OCI-LY7 (cell line): ENCODE results near the gene GTSF1L. TPM values are rescaled to one million over a fixed set of nuclear protein-coding genes. Genes with fewer than 3 reads are reported as not detected.

Experiments used
- BruUV-seq: library from RNA; stranded (reverse); fragments of 400-500 nt; replicated peaks from 2 replicates; lab custom pipeline; 2021; lab: Mats Ljungman, UMichigan
- CTCF ChIA-PET: fragments of 300-600 bp; sonication (Branson Sonifier 250); formaldehyde crosslinking; loops from one replicate; lab custom pipeline; 2022; ENCODE audit warnings: antibody characterized with exemption; ENCODE audit not compliant: unreplicated experiment; lab: Charles Lee
- POLR2A ChIA-PET: fragments of 300-600 bp; sonication (Branson Sonifier 250); formaldehyde crosslinking; loops from one replicate; lab custom pipeline; 2022; ENCODE audit warnings: antibody characterized with exemption; lab: Charles Lee
- DNase-seq: peaks from one replicate; pipeline ENCODE4 v3.0.0-alpha.2; 2015; ENCODE audit warnings: low spot score
- H2AFZ ChIP-seq: fragments of 200-600 bp; sonication (generic), shearing (Covaris generic); 2 replicates; pipeline ENCODE4 v1.6.1; 2014; ENCODE audit warnings: mild to moderate bottlenecking, antibody characterized with exemption, low read length, moderate library complexity
- H3K27ac ChIP-seq: fragments of 200-600 bp; sonication (generic); 2 replicates; pipeline ENCODE4 v1.5.1; 2014; ENCODE audit warnings: mixed run types, low read depth, mild to moderate bottlenecking, moderate library complexity, low read length, inconsistent platforms; ENCODE audit not compliant: poor library complexity, severe bottlenecking
- H3K36me3 ChIP-seq: fragments of 200-600 bp; sonication (generic); 2 replicates; pipeline ENCODE4 v1.6.1; 2014; ENCODE audit warnings: mild to moderate bottlenecking, antibody characterized with exemption, low read length, moderate library complexity, mixed read lengths; ENCODE audit not compliant: insufficient read depth
- H3K4me1 ChIP-seq: fragments of 200-600 bp; sonication (generic); 2 replicates; pipeline ENCODE4 v1.5.1; 2014; ENCODE audit warnings: mild to moderate bottlenecking, low read length; ENCODE audit not compliant: insufficient read depth, poor library complexity, severe bottlenecking
- H3K4me2 ChIP-seq: fragments of 200-600 bp; sonication (generic); 2 replicates; pipeline ENCODE4 v1.6.1; 2014; ENCODE audit warnings: mild to moderate bottlenecking, low read length
- H3K4me3 ChIP-seq: fragments of 200-600 bp; sonication (generic); 2 replicates; pipeline ENCODE4 v1.5.1; 2014; ENCODE audit warnings: mild to moderate bottlenecking, low read depth, low read length; ENCODE audit not compliant: poor library complexity, severe bottlenecking
- H3K79me2 ChIP-seq: fragments of 200-600 bp; sonication (generic); 2 replicates; pipeline ENCODE4 v1.6.1; 2016; ENCODE audit warnings: low read depth, mild to moderate bottlenecking, low read length, moderate library complexity, mixed read lengths; ENCODE audit not compliant: insufficient read depth
- H3K9me2 ChIP-seq: fragments of 200-600 bp; sonication (generic); 2 replicates; pipeline ENCODE4 v1.6.1; 2016; ENCODE audit warnings: mild to moderate bottlenecking, low read length, mixed read lengths; ENCODE audit not compliant: insufficient read depth
- H3K9me3 ChIP-seq: fragments of 200-600 bp; sonication (generic); 2 replicates; pipeline ENCODE4 v1.6.1; 2014; ENCODE audit warnings: mild to moderate bottlenecking, mixed run types, low read length, mixed read lengths
- H4K20me1 ChIP-seq: fragments of 200-600 bp; sonication (generic); 2 replicates; pipeline ENCODE4 v1.6.1; 2014; ENCODE audit warnings: mild to moderate bottlenecking, antibody characterized with exemption, low read length, moderate library complexity, mixed read lengths; ENCODE audit not compliant: insufficient read depth
- CTCF ChIP-seq: fragments of 200-600 bp; sonication (generic); conservative IDR thresholded peaks from 2 replicates; pipeline ENCODE4 v1.5.1; 2014; ENCODE audit warnings: mild to moderate bottlenecking, antibody characterized with exemption, low read length, moderate library complexity, mixed read lengths
- EZH2phosphoT487 ChIP-seq: fragments of 200-600 bp; sonication (generic); IDR thresholded peaks from 2 replicates; pipeline ENCODE4 v1.6.1; 2018; ENCODE audit warnings: low read depth, borderline replicate concordance, mild to moderate bottlenecking, mixed run types, antibody characterized with exemption, low read length, moderate library complexity, mixed read lengths
- intact Hi-C: fragments of 100-400 bp; cut with micrococcal nuclease; formaldehyde crosslinking; loops from one replicate; pipeline ENCODE4 v1.10.0; 2022; ENCODE audit not compliant: unreplicated experiment
- total RNA-seq, 2 experiments: library from RNA; depleted of rRNA in 1 of 2; stranded (reverse); fragments of >200 nt in 1 of 2; shearing (Covaris generic) in 1 of 2; gene quantifications; 2 replicates each; pipeline ENCODE4 v1.2.3, GENCODE V29; 2014 to 2022

GTSF1L gene
- total RNA-seq, 2 experiments from 2014 or later: 3.1 to 3.3 TPM

- peak; percentile 66 for DNase-seq
- BruUV-seq: no TSS peak
- peak overlapping the region; percentile 97 for H3K27ac ChIP-seq
These were observed 45.8 kb downstream of the GTSF1L start for GRCh38 chr20:43680981-43681380.

DNA sequence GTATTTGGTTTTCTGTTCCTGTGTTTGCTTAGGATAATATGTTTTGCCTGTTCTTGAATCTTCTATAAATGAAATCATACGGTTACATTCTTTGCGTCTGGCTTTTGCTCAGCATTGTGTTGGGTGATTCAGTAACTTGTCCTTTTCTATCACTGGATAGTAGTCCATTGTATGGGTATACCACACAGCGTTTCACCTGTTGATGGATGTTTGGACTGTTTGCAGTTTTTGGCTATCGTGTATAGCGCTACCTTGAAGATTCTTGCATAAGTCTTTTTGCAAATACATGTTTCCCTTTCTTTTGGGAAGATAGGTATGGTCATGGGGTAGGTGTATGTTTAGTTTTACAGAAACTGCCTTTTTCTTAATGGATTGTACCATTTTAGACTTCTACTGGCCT, 50.4 kb downstream of the GTSF1L start:
- peak overlapping the region; percentile 47 for H3K4me3 ChIP-seq
- peaks cover 90% of the 10 kb centered on the region for H3K79me2 ChIP-seq
- POLR2A ChIA-PET: no interaction called here
- no peaks in the 10 kb centered on the region for H3K9me3 ChIP-seq
- H4K20me1 ChIP-seq: peaks cover 12% of the 10 kb centered on the region; the same call in 1 of the 2 replicates
- no peak for TF ChIP-seq EZH2phosphoT487
- no peak for TF ChIP-seq CTCF
- BruUV-seq: TSS peak; percentile 10
- peaks cover 69% of the 10 kb centered on the region for H3K4me1 ChIP-seq
- H2AFZ ChIP-seq: no peak overlapping the region
- peak overlapping the region; percentile 50 for H3K4me2 ChIP-seq
- no peaks in the 10 kb centered on the region for H3K9me2 ChIP-seq
- intact Hi-C loops: no loop called here
- CTCF ChIA-PET: no interaction called here
- no peak for DNase-seq
- peaks cover 92% of the 10 kb centered on the region for H3K36me3 ChIP-seq
- peak overlapping the region; percentile 68 for H3K27ac ChIP-seq

More at GRCh38 chr20:43680981-43681380, 45.8 kb downstream of the GTSF1L start:
- CTCF ChIA-PET: interaction anchor here (0.5 kb wide), 1 partner anchor 64 kb away, joined by 3 read pairs; no protein-coding TSS in a partner anchor
- Histone ChIP-seq H3K4me1 (peaks cover 82% of the 10 kb centered on the region), H3K4me3 (peak overlapping the region; percentile 59), H3K79me2 (peaks cover 71% of the 10 kb centered on the region), H4K20me1 (peaks cover 12% of the 10 kb centered on the region; the same call in 1 of the 2 replicates), H3K9me2 (no peaks in the 10 kb centered on the region), H3K9me3 (no peaks in the 10 kb centered on the region), H3K4me2 (peak overlapping the region; percentile 79), H3K36me3 (peaks cover 85% of the 10 kb centered on the region), H2AFZ (no peak overlapping the region)
- TF ChIP-seq CTCF (no peak), EZH2phosphoT487 (no peak)
- intact Hi-C loops: loop anchor here (5.0 kb wide), 2 partner anchors 41 to 224 kb away; partner anchors contain the start of gene SRSF6
- POLR2A ChIA-PET: interaction anchor here (0.7 to 1.2 kb wide), 4 partner anchors 11 to 45 kb away, joined by 3 to 9 read pairs (median 4); no protein-coding TSS in a partner anchor

Other genes starting within 250 kb of the GTSF1L start
- 22.4 and 23.8 TPM in 2 replicates for gene L3MBTL1, start 219.3 kb downstream of the GTSF1L start, total RNA-seq (2014; rRNA removed; shearing (Covaris generic))
- 27.8 and 28.3 TPM in 2 replicates for gene L3MBTL1, start 219.3 kb downstream of the GTSF1L start, total RNA-seq (2022)
- gene SGK2, start 168.0 kb downstream of the GTSF1L start, total RNA-seq (2014; rRNA removed; shearing (Covaris generic)): 0.41 and 1.3 TPM in 2 replicates
- 0.48 and 0.87 TPM in 2 replicates for gene SGK2, start 168.0 kb downstream of the GTSF1L start, total RNA-seq (2022)
- 20.6 and 24.7 TPM in 2 replicates for gene IFT52, start 136.1 kb downstream of the GTSF1L start, total RNA-seq (2014; rRNA removed; shearing (Covaris generic))
- gene IFT52, start 136.1 kb downstream of the GTSF1L start, total RNA-seq (2022): 22.7 and 26.2 TPM in 2 replicates
- 226 and 268 TPM in 2 replicates for gene MYBL2, start 59.9 kb downstream of the GTSF1L start, total RNA-seq (2014; rRNA removed; shearing (Covaris generic))
- gene MYBL2, start 59.9 kb downstream of the GTSF1L start, total RNA-seq (2022): 450 and 472 TPM in 2 replicates
- not detected in 2 replicates for gene TOX2, start 187.8 kb upstream of the GTSF1L start, total RNA-seq (2014; rRNA removed; shearing (Covaris generic))
- 0.23 and 0.39 TPM in 2 replicates for gene TOX2, start 187.8 kb upstream of the GTSF1L start, total RNA-seq (2022)